Middle frontal gyrus (tissue), 1 donor: ENCODE results near the gene LRRIQ4.

ENCODE experiments used
- DNase-seq: peaks from one replicate; pipeline ENCODE4 v3.0.0-alpha.2; 2015; ENCODE audit warnings: low spot score; ENCODE audit errors: extremely low spot score

Gene LRRIQ4

DNA sequence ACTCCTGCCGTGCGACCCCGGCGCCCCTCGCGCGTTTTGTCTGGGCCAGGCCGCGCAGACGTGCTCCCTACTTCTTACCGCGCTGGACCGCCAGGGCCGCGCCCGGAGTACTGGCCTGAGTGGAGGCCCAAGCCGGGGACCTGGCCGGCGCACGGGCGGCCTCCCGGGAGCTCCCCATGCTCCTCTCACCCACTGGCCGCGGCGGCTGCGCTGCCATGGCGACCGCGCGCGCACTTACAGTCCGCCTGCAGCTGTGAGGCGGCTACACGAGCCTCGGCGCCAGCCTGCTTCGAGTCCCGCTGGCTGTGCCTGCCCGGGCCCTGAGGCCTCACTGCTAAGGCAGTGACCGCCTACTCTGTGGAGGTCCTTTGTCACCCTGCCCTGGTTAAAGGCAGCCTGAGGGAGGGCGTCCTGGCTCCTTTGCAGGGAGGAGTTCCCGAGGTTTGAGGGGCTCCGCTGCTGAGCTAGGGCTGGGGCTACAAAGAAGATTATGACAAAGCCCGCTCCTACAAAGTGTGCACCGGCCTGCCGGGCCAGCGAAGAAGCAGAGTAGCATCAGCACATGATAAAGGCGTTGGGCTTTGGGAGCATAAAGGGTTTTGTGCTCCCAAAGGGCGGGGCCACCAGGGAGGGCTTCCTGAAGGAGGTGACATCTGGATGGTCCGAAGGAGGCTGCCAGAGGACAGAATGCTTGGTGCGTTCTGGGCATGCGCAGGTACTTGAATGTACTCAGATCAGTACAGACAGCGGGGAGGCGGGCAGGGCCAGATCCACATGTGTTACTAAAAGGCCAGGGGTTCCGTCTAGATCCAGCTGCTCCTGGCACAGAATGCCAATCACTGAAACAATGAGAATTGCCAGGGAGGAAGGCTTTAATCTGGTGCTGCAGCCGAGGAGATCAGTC is at the start of gene LRRIQ4, which contains the start of gene LRRC34:
Gene LRRIQ4 (plus strand): TSS at position 539 of the 904 bp plus-strand sequence. CDS start 9,052 bp downstream, outside the sequence.
Gene LRRC34 (minus strand): TSS at position 573 of the 904 bp plus-strand sequence. CDS start 356 bp downstream, at position 217.
- DNase-seq: peak; percentile 51

DNA sequence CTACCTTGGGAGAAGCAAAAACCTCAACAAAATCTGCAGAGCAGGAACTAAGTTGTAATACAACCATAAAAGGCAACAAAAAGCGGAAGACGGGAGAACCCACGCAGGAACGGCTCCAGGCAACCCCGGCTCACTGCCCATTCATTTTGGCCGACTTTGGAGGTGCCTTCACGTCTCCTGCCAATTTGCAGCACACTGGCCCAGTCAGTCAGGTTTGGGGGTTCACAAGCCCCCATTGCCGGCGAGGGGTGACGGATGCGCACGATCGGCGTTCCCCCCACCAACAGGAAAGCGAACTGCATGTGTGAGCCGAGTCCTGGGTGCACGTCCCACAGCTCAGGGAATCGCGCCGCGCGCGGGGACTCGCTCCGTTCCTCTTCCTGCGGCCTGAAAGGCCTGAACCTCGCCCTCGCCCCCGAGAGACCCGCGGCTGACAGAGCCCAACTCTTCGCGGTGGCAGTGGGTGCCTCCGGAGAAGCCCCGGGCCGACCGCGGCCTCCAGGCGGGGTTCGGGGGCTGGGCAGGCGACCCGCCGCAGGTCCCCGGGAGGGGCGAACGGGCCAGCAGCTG is 48.3 kb upstream of the LRRIQ4 start:
- peak; percentile 12 for DNase-seq

DNA sequence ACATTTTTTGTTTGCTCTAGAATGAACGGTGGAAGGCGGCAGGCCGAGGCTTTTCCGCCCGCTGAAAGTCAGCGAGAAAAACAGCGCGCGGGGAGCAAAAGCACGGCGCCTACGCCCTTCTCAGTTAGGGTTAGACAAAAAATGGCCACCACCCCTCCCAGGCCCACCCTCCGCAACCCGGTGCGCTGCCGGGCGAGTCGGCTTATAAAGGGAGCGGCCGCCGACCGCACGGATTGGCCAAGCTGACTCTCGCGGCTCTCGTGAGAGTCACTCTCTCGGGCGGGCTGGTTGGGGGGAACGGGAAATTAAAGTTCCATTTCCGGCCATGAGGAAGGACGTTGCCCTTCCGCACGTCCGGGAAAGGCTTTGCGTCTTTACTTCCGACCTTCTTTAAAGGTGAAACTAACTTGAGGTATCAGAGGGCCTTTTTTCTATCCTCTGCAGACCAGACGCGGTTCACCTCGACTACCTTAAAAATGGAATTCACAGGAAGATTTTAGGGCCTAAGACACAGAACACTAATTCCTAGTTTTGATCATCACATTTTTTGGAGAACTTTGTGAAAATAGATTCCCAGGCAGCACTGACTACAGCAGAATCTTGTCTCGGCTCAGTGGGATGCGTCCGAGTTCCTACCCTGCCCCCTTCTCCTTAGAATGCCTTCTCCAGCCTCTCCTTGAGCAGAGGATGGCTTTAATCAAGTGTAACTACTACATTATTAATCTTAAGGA is 47.6 kb upstream of the LRRIQ4 start, which contains the start of gene TERC:
Gene TERC (minus strand): TSS at position 179 of the 731 bp plus-strand sequence.
- DNase-seq: peak; percentile 81

DNA sequence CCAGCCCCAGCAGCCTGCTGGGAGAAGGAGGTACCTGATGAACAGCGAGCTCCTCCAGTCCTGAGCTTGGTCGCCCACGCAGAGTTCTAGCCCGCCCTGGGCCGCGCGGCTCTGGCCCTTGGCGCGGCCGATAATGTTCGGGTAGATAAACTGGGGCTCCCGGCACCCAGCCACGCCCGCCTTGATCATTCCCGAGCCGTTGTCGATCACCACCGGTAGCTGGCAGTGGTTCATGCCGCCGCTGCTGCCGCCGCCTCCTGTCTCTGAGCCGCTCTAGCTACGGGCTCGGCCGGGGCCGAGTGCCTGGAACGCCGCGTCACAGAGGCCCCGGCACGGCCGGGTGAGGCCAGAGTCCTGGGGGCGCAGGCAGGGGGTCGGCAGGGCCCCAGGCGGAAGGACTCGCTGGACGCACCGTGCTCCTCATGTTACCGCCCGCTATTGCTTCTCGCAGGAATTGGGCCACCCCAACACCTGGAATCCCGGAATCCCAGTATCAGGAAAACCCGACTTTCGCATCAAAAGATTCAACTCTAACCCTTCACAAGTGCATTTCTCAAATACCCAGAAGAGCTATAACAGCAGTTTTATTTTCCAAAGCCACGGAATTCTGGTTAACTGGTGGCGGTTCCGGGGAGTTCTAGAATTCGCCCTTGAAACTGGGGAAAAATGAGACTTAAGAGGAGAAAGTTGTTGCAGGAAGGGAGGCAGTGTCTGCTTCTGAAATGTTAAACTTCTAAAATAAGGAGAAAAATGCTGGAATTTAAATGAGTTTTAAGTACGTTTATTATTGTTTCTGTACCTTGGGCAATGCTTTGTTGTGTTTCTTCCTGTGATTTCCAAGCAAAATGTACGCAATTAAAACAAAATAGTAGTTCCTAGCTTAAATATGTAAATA is 43.1 kb upstream of the LRRIQ4 start, which contains the start of gene ACTRT3:
Gene ACTRT3 (minus strand): TSS at position 275 of the 895 bp plus-strand sequence. CDS start 41 bp downstream, at position 234.
- peak; percentile 26 for DNase-seq

DNA sequence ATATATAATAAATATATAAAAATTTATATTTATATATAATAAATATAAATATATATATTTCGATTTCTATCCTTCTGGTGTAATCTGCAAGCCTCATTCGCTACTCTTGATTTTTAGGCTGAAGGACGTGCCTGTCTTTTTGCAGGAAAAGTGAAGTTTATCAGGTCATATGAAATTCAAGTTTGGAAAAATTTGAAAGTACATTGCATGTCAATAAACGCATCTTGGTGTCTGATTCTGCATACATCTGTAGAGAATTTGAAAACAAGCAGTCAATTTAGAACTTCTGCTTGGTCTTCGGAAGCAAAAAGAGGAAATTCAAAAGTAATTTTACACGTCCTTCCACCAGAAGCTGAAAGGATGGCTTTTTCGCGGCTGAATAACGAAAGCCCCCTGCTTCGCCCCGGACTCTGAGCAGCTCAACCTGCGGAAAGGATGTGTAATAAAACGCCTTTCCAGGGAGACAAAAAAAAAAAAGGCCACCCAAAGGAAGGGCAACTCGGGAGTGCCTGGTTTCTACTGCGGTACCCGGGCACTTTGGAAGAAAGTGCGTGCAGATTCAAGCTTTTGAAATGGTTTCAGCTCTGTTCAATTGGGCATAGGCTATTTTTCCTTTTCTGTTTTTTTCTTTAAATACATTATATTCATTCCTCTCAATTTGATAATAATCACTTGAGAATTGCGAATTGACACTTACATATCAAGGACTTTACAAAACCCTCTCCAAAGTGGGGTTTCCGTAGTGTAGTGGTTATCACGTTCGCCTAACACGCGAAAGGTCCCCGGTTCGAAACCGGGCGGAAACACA is 41.0 kb upstream of the LRRIQ4 start:
- DNase-seq: peak; percentile 81

DNA sequence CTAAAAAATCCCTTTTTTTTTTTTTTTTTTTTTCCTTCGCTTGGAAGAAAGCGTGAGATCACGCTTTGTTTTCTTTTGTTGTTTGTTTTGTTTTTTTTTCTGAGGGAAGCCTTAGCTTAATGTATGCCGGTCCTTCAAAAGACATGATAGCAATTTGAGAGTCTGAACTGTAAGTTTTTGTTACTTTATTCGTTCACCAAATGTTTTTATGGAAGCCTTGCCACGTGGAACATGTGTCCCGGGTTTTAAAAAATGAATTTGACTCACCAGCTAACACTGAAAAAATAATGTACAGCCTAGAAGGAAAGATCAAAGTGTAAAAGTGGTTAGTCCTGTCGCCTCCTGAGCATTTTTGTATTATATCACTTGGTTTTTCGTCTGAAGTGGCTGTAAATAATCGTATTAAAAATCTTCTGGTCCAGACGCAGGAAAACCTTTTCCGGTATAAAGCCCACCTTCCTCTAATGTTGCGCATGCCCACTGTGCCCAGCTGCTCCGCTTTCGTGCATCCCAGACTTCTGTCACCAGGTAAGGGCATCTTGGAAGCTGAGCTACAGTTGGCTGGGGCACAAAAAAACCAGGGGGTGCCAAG is 40.3 kb upstream of the LRRIQ4 start:
- peak; percentile 72 for DNase-seq

DNA sequence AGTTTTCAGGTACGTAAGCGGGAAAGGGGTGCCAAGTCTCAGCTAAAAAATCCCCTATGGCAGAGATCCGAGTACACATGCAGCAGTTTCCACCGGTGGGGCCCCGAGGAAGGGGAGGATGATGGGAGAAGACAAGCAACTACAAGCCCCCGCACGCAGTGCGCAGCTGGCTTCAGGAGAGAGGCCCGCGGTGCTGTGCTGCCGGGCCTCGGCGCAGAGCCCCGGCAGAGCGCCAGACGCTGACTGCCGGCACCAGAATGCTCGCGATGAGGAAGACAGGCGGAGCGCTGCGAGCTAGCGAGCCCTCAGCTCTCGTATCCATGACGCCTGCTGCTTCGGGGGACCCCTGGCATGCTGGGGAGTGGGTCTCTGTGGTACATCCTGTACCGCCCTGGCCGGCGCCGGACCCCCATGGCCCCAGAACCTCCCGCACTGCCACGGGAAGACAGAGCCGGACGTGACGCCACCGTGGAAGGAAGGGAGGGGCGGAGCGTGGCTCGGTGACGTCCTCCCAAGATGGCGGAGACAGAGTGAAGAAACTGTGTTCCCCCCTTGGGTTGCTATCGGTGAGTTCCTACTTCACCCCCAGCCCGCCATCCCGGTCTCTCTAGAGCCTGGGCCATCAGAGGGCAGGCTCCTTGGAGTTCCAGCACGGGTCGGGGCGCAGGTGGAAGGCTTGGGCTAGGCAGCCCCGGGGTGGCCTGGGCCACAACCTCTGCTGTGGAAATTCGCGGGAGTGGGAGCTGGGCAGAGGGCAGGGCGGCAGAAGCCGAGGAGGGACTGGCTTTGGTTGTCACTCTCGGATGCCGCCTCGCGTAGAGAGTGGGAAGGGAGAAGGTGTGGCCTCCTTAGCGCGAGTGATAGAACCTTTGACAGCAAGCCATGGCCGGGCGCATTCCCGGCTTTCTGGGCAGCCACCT is 39.5 kb upstream of the LRRIQ4 start, which contains the start of gene MYNN:
Gene MYNN (plus strand): TSS at position 500 of the 920 bp plus-strand sequence. CDS start 900 bp downstream, outside the sequence.
- peak; percentile 86 for DNase-seq

DNA sequence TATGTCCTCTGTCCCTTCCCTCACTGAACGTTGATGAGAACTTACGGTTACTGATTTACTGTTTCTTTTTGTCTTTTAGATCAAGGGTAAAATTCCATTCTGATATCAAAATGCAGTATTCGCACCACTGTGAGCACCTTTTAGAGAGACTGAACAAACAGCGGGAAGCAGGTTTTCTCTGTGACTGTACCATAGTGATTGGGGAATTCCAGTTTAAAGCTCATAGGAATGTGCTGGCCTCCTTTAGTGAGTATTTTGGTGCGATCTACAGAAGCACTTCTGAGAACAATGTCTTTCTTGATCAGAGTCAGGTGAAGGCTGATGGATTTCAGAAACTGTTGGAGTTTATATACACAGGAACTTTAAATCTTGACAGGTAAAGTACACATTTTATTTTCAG is 38.5 kb upstream of the LRRIQ4 start:
- no peak for DNase-seq

DNA sequence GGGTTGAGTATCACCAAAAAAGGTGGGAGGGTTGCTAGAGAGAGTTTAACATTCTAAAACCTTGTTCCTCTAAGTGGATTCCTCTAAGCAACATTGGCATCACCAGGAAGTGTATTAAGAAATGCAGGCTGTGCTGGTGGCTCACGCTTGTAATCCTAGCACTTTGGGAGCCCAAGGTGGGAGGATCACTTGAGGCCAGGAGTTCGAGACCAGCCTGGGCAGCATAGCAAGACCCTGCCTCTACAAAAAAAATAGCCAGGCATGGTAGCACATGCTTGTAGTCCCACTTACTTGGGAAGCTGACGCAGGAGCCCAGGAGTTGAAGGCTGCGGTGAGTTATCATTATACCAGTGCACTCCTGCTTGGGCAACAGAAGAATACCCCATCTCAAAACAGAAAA is 34.8 kb upstream of the LRRIQ4 start:
- no peak for DNase-seq

DNA sequence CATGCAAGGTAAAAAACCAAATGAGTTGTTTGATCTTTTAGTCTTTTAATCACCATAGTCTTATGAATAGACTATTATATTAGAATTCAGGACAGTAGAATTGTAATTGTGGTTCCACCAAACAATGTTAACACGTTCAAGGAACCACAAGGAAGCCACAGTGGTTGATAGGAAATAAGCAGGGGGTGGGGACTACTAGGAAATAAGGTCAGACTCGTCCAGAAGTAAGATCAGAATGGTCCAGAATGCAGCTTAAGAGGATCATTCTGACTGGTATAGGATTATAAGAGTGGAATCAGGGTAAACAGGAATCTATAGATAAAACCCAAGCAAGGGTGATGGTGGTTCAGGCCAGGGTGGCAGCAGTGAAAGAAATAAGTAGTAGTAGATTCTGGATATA is 31.9 kb upstream of the LRRIQ4 start:
- DNase-seq: no peak

DNA sequence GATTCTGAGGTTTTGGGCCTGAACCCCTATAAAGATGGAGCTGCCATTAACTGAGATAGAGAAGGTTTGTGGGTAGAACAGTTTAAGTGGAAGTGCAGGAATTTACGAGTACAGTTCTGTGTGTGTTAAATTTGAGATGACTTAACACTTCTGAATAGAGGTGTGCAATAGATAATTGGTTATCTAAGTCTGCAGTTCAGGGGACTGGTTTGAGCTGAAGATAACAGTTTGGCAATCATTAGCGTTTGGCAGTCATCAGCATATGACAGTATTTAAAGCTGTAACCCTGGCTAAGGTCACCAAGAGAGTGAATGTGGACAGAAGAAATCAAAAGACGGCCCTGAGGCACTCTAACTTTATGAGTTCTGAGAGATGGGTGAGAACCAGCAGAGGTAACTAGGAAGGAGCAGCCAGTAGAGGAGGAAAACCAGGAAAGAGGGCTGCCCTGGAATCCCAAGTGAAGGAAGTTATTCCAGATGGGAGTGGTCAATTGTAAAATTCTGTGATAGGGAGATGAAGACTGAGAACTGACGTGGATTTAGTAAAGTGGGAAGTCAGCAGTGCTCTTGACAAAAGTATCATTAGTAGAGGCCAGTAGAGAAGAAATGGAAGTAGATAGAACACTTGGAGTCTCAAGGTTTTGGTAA is 31.3 kb upstream of the LRRIQ4 start:
- DNase-seq: no peak

DNA sequence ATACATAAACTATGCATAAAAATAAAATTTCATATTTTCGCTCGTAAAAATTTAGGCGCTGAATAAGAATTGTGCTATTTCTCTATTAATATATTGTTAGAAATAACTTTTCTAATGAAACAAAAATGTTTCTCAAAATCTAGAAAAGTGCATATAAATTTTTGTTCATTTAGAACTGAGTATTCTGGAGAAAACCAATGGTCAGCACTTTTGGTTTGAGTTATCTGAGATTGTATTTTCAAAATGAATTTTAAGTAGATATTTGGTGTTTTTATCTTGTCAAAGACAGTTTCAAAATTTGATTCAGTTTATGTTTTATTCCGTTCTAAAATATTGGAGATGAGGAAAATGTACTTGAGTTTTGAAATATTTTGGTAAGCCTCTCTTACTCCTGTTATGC is 25.6 kb upstream of the LRRIQ4 start:
- no peak for DNase-seq

DNA sequence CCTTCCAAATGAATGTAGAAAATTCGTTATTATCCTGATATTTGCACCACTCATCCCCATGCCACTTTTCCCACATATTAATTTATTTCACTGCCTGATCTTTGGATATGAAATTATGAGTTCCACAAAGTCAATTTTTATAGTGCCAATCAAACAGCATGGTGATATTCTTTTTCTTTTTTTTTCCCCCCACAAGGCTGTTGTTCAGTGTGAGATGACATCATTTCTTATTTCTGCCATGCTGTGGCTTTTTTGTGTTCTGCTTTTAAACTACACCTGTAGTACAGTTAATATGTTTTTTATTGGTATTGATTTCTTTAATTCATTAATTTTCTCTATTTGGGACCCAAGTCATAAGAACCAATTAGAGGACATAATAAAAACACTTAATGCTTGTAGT is 24.9 kb upstream of the LRRIQ4 start:
- no peak for DNase-seq

DNA sequence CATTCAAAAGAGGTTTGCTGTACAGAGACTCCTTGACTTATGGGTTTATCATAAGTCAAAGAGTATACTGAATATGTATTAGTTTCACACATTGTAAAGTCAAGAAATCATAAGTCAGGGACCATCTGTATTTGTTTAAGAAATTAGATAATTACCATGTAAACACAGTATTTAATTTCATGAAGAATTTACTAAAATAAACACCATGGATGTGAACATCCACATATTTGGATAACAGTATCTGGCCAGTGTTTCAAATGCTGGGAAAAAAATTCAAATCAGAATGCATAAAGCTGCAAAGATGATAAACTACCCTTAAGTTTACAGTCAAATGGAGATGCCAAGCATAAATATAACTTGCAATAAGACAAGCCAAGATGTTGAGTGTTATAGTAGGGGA is 22.5 kb upstream of the LRRIQ4 start:
- no peak for DNase-seq

DNA sequence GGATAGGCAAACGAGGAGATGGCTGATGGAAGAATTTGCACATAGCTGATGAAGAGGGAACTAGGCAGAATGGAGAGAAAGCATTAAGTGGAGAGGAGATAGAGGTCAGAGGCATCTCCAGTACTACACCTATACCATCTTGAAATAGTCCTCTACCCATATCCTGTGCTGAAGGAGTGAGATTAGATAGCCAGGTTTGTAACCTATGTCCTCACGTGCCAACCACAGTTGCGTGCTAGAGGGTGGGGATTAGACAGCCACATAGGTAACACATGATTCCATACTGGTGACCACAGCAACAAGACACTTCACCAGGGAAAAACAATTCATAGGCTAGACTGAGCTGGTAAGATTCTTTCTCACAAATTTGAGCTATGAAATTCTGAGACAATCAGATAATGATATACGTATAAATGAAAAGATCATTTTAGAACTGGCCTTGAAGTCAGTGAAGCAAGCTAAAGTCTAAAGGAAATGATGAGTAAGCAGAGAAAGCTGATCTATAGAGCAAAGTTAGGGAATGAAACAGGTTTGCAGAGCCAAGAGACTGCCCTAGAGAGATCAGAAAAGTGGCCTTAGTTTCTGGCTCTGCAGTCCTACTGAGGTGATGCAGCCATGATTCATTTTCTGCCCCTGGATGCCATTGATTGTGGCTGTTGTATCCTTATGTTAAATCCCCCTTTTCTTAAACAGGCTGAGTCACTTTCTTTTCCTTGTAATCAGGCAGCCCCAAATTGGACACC is 21.8 kb upstream of the LRRIQ4 start:
- DNase-seq: no peak

DNA sequence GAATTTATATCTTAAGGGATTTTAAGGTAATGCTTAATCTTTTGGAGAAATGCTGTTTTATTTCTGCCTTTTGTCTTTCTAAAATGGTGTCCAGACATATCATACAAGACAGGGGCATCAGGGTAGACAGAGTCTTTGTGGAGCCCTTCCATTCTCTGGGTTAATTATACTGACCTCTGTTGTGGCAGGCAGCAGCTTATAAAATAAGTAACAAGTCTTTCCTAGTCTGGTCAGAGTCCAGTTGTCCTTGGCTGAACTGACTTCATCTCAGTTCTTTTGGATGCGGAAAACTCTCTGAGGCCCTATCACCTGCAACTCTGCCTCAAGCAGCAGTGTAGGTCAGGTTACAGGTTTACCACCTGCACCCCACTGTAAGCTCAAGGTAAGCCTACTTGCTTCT is 20.3 kb upstream of the LRRIQ4 start:
- no peak for DNase-seq

DNA sequence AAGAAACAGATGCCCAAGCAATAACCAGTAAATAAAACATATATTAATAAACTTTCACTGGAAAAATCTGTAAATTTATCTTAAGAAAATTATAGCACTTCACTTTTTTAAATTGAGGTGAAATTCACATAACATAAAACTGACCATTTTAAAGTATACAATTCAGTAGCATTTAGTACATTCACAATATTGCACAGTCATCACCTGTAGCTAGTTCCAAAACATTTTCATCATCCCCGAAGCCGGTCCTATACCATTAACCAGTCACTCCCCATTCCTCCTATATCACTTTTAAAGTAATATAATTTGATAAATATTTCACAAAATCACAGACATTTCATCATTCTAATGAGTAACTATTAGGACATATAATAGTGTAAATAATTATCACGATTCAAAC is 8.0 kb upstream of the LRRIQ4 start:
- DNase-seq: no peak
